Epithelial cell of proximal tubule (primary cell): ENCODE data around the gene FOXE3. TPM values are rescaled to one million over a fixed set of nuclear protein-coding genes. Genes with fewer than 3 reads are reported as not detected.
A peak's percentile ranks its signal among the peaks of the same experiment; 100 is the strongest.

Source experiments
- DNase-seq: peaks from one replicate; pipeline ENCODE4 v3.0.0-alpha.2; 2011; ENCODE audit warnings: low read depth
- H3K4me3 ChIP-seq: 2 replicates; pipeline ENCODE4 v1.5.1; 2011; ENCODE audit warnings: low read depth, mild to moderate bottlenecking, low read length
- total RNA-seq: library from RNA; depleted of rRNA; stranded (reverse); fragments of >200 nt; gene quantifications from 2 replicates; pipeline ENCODE4 v1.2.3, GENCODE V29; 2015
- TF ChIP-seq, protein P1 (sequence below): conservative IDR thresholded peaks from 2 replicates; pipeline ENCODE4 v1.5.1; 2012; ENCODE audit warnings: low read depth, mild to moderate bottlenecking, low read length

FOXE3 gene
- total RNA-seq, 1 donor from 2014 or later = not detected

DNA sequence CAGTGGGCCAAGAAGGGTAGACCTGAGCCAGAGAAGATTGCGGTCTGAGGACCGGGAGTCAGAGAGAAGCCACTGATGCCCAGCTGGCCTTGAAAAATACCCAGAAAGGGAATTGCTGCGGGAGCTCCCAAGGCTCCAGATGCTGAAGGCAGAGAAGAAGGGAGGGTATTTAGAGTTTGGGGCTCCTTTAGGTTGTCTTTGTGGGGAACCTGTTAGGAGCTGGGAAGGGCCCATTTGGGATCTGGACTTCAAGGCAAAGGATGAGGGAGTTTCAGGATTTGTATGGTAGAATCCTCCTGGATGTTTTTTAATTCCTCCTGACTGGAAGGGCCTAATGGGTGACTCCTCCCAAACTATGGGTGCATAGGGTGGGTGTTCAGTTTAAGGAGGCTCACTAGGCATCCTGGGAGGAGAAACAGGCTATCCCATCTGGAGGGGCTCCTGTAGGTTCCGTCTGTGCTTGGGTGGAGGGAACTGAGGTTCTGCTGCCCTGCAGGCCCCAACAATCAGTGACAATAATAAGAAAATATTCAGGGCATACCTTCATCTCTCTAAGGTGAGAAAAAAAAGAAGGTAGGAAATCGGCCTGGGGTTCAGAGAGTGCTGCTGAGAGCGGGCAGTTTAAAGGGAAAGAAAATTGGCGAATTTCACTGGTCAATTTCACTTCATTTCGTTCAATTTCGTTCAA lies 26.9 kb downstream of the FOXE3 start:
- no peak overlapping the region for H3K4me3 ChIP-seq
- TF ChIP-seq, protein P1, sequence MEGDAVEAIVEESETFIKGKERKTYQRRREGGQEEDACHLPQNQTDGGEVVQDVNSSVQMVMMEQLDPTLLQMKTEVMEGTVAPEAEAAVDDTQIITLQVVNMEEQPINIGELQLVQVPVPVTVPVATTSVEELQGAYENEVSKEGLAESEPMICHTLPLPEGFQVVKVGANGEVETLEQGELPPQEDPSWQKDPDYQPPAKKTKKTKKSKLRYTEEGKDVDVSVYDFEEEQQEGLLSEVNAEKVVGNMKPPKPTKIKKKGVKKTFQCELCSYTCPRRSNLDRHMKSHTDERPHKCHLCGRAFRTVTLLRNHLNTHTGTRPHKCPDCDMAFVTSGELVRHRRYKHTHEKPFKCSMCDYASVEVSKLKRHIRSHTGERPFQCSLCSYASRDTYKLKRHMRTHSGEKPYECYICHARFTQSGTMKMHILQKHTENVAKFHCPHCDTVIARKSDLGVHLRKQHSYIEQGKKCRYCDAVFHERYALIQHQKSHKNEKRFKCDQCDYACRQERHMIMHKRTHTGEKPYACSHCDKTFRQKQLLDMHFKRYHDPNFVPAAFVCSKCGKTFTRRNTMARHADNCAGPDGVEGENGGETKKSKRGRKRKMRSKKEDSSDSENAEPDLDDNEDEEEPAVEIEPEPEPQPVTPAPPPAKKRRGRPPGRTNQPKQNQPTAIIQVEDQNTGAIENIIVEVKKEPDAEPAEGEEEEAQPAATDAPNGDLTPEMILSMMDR = no peak
- no peak for DNase-seq

DNA sequence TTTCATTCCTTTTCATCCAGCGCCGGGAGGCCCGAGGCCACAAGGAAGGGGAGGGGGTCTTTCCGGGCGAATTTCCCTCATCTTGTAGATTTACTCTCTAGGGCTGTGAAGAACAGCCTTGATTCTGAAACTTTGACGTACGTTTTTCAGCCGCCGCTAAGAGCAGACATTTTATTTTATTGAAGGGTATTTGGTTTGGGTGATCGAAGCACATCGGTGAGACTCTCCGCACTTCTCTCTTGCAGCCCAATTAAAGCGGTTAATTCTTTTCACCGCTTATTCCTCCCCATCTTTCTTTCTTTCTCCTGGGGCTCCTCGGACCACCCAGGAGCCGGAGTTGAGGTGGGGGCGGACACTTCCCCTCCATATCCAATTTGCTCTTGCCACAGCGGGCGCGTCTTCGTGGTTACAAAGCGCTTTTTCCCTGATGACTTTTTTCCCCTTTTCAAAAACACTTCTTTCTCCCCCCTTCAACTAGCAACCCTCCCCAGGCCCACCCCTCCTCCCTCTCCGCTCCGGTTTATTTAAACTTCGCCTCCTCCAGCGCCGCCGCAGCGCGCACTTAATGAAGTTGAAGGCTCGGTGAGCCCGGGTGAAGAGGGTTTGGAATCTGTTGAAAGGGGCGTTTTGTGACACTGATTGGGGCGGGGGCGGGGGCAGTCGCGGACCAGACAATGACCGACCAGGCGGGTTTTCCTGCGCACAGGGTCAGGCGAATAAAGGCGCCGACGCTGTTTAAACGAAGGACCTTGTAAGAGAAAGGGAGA lies 27.6 kb downstream of the FOXE3 start:
- DNase-seq = no peak
- TF ChIP-seq, protein P1 = no peak
- no peak overlapping the region for H3K4me3 ChIP-seq

DNA sequence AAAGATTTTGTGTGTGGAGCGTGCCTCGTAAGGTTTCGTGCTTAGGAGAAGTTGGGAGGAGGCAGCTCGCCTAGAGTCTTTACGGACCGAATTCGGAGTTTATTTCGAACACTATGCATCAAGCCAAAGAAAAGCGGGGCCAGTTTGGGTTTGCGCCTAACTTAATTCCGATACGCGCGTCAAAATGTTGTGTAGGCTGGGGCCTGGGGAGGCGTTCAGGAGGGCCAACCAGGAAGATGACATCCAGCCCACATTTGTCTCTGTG lies 28.1 kb downstream of the FOXE3 start:
- no peak for DNase-seq
- TF ChIP-seq, protein P1 = no peak
- H3K4me3 ChIP-seq = no peak overlapping the region

DNA sequence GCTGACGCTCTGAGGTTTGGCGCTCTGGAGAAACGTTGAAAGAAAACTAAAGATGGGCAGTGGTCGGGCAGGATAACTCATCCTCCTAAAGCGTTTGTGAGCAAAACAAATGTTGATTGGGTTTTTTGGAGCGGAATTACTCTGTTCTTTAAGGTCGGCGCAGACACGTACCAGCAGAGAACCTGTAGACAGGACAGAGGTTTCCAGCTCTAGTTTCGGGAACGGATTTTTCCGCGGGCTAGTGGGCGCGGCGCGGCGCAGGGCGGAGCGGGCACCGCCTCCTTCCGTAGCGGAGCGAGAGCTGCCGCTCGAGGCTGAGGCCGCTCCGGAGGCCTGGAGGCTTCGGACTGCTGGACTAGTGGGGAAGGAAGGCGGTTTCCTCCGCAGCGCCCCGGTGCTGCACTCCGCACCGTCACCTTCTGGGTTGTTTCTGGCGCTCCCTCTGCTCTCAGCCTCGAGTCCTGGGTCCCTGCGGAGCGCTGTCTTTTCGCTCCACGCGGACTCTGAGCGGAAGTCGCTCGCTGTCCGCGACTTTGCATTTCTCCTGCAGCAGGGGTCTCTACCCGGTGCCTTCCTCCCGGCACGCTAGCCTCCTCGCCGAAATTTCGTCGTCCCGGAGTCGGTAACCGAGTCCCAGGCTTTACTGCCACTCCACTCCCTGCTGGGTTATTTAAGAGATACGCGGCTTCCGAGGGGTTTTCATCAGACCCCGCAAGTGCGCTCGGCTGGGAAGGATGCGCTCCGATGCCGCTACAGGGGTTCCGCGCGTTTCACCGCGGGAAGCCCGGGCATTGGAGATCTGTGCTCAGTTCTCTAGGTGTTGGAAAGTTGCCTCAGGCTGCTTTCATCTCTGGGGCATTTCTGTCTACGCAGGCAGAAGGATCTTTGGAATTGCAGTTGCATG lies 28.7 kb downstream of the FOXE3 start:
- no peak for DNase-seq
- TF ChIP-seq, protein P1 = no peak
- peak overlapping the region; percentile 19 for H3K4me3 ChIP-seq

DNA sequence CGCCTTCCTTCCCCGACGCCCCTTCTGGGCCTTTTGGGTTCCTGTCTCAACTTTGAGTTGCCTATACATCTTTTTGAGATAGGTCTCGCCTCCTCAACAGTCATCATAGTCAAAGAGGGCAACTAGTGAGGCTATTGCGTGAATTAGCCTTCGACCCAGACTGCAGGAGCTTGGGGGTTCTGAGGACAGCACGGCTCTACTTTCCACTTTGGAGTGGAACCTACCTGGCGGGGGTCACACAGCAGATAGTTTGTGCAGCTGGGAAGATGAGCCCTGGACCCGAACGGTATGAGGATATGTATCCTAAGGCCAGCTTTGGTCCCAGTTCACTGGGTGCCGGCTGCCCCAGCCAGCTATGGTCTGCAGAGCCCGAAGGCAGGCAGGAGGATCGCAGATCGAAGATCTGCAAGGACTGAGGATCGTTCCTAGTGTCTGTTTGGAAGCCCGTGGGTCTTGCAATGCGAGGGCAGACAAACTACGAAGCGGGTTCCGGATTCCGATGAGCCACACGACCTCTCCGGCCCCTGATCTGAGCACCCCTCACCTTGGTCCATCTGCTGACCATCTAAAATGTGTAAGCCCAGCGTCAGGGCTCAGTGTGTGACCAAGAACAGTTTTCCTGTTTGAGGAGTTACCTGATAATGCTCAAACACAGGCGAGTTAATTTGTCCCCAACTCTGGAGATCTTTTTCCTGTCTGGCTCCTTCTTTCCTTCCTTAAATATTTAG lies 29.9 kb downstream of the FOXE3 start:
- no peak for DNase-seq
- TF ChIP-seq, protein P1 = no peak
- H3K4me3 ChIP-seq = no peak overlapping the region

DNA sequence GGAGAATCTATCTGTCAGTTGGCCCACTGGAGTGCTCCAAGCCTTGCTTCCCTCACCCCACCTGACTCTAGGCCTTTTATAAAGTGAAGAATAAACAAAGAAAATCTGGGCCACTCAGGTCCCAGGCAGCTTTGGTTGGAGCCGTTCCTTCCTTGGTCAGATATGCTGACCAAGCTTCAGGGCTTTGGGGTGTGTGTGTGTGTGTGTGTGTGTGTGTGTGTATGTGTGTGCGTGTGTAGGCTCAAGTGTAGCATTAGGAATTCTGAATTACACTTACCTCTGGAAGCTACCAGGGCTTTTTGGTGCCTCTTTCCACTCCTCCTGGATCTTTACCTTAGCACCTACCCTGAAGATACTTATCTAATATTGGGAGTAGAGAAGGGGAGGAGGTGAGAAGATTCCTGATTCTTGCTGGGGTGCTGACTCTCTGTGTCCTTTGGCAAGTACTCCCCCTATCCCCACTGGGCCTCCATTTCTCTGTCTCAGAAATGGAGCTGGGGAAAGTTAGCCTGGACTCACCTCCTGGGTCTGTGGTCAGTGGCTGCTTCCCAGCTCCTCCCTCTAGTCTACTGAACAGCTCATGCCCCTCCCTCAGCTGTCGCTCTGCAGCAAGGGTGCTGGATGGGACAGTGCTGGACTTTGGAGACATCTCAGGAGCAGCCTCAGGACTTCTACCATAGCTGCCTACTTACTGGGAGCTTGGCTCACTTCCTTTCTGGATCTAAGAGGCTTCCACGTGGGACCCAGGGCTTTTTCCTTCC lies 32.6 kb downstream of the FOXE3 start:
- no peak for DNase-seq
- TF ChIP-seq, protein P1 = no peak
- no peak overlapping the region for H3K4me3 ChIP-seq
